Spinal cord (tissue), 10 donors: ENCODE results near the gene TMEM53. TPM values are rescaled to one million over a fixed set of nuclear protein-coding genes. Genes with fewer than 3 reads are reported as not detected.
A peak's percentile ranks its signal among the peaks of the same experiment; 100 is the strongest.

ENCODE experiments used
- DNase-seq, 6 donors: peaks; one replicate each; pipeline versions ENCODE4 v3.0.0 to v3.0.0-alpha.2; 2013 to 2015; ENCODE audit warnings: low spot score in 6 of 6, low read depth in 4 of 6
- H3K27ac ChIP-seq: one replicate; pipeline ENCODE4 v1.5.1; 2013; ENCODE audit warnings: low read depth, low read length, control low read depth
- H3K27me3 ChIP-seq: one replicate; pipeline ENCODE4 v1.6.1; 2013; ENCODE audit warnings: low read length; ENCODE audit not compliant: control insufficient read depth, insufficient read depth
- H3K36me3 ChIP-seq: one replicate; pipeline ENCODE4 v1.6.1; 2013; ENCODE audit warnings: low read length; ENCODE audit not compliant: control insufficient read depth, insufficient read depth
- H3K4me1 ChIP-seq: one replicate; pipeline ENCODE4 v1.6.1; 2013; ENCODE audit warnings: low read length; ENCODE audit not compliant: control insufficient read depth, insufficient read depth
- H3K4me3 ChIP-seq: one replicate; pipeline ENCODE4 v1.5.1; 2013; ENCODE audit warnings: low read depth, low read length, control low read depth
- H3K9me3 ChIP-seq: one replicate; pipeline ENCODE4 v1.6.1; 2013; ENCODE audit warnings: low read length; ENCODE audit not compliant: control insufficient read depth, insufficient read depth
- WGBS: methylation state at CpG from one replicate; pipeline ENCODE4 v1.1.5; 2013; ENCODE audit warnings: missing lambda C conversion rate; ENCODE audit not compliant: insufficient coverage; 5-methylcytosine and 5-hydroxymethylcytosine counted together
- polyA plus RNA-seq, 2 donors: library from polyadenylated mRNA; unstranded; fragments of 120-200 nt; gene quantifications; one replicate each; pipeline ENCODE4 v1.2.1, GENCODE V29; 2013; ENCODE audit not compliant: insufficient read length in 2 of 2
- total RNA-seq, 2 donors: library from RNA; depleted of rRNA in 1 of 2; stranded (reverse); fragments of 120-200 nt in 1 of 2; fragments of >200 nt in 1 of 2; gene quantifications; one replicate each; pipeline versions ENCODE4 v1.2.3 to v1.2.4, GENCODE V29; 2013 to 2014
- donor health status: healthy.

The TMEM53 gene
- total and polyA plus RNA-seq, 4 donors = 3.0 to 14.8 (median 11.9) TPM

DNA sequence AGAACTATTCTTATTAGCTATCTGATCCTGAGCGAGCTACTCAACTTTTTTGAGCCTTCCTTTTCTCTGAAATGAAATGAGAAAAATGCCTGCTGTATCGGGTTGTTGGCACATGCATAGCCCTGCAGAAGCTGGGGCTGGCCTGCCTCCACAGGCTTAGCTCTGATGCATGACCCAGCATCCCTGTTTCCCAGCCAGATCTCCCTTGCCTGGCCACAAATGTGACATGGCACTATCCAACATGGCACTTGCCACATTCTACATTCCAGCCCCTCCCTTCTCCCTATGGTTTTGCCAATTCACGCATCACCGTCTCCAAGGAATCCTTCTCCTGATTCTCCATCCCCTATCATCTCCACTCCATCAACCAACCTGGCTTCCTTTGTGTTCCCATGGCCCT is 42.9 kb upstream of the TMEM53 start:
- Histone ChIP-seq H3K27me3 (no peaks in the 10 kb centered on the region), H3K27ac (no peak overlapping the region), H3K9me3 (no peaks in the 10 kb centered on the region), H3K36me3 (no peaks in the 10 kb centered on the region), H3K4me1 (peaks cover 8% of the 10 kb centered on the region), H3K4me3 (no peak overlapping the region)
- peak in 1 of 6 donors; percentile 83 for DNase-seq
- WGBS = 86% methylated on average over 4 of the region's 4 CpGs

DNA sequence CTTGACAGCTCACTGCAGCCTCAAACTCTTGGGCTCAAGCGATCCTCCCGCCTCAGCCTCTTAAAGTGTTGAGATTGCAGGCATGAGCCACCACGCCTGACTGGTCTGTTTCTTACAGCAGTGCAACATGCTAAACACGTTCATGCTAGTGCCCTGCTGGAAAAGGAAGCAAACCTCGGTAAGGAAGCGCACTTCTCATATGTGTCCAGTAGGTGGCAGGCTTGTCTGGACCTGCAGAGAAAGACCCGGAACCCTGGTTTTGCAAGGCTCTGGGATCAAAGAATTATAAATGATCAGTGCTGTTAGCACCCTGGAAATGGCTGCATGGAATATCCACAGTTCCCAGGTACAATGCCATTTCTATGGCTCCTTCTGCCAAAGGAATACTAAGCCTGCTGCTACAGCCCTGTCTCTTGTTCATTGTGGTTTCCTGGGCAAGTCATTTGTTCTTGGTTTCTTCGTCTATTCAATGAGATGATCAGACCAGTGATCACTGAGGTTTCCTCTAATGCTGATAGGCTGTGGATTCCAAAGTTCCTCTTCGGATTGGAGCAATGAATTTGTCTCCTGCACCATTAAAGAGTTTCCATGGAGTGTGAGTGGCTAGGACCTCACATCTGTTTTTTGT is 40.8 kb upstream of the TMEM53 start:
- Histone ChIP-seq H3K27me3 (no peaks in the 10 kb centered on the region), H3K4me3 (no peak overlapping the region), H3K4me1 (peaks cover 8% of the 10 kb centered on the region), H3K27ac (no peak overlapping the region), H3K9me3 (no peaks in the 10 kb centered on the region), H3K36me3 (no peaks in the 10 kb centered on the region)
- DNase-seq = peak in 5 of 6 donors; percentile 40 to 92 (median 57)
- 11% methylated on average over 7 of the region's 9 CpGs for WGBS

DNA sequence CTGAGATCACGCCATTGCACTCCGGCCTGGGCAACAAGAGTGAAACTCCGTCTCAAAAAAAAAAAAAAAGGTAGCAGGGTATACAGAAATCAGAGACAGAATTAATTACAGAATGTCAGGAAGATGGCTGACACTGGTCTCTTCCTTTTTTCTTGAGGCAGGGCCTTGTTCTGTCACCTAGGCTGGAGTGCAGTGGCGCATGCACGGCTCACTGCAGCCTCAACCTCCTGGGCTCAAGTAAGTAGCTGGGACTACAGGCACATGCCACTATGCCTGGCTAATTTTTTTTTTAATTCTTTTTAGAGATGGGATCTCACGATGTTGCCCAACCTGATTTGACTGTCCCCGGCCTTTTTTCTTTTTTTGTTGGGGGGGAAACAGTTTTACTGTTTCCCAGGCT is 40.3 kb upstream of the TMEM53 start:
- 99% methylated on average over 6 of the region's 7 CpGs for WGBS
- peaks cover 8% of the 10 kb centered on the region for H3K4me1 ChIP-seq
- DNase-seq = no peak
- no peaks in the 10 kb centered on the region for H3K36me3 ChIP-seq
- no peaks in the 10 kb centered on the region for H3K9me3 ChIP-seq
- H3K27me3 ChIP-seq = no peaks in the 10 kb centered on the region
- H3K4me3 ChIP-seq = no peak overlapping the region
- H3K27ac ChIP-seq = no peak overlapping the region

DNA sequence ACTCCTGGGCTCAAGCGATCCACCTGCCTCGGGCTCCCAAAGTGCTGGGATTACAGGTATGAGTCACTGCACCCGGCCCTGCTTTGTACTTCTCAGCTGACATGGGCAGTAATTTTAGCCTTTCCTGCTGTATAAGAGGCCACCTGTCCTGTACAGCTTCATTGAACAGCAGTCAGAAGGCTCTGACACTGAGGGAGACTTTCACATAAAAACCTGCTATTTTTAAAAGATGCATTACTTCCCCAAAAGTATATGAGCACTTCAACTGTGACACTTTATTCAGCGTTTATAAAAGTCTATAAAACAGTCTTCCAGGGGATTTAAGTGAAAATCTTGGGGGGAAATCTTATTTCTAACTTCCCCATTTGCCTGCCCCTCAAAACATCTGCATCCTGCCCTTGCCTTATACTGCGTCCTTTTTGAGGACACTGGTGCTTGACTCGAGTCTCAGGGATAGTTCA is 39.1 kb upstream of the TMEM53 start:
- H3K36me3 ChIP-seq = no peaks in the 10 kb centered on the region
- H3K27me3 ChIP-seq = no peaks in the 10 kb centered on the region
- 89% methylated on average over 3 of the region's 6 CpGs for WGBS
- peaks cover 7% of the 10 kb centered on the region for H3K4me1 ChIP-seq
- H3K4me3 ChIP-seq = no peak overlapping the region
- H3K27ac ChIP-seq = no peak overlapping the region
- H3K9me3 ChIP-seq = no peaks in the 10 kb centered on the region
- no peak for DNase-seq

DNA sequence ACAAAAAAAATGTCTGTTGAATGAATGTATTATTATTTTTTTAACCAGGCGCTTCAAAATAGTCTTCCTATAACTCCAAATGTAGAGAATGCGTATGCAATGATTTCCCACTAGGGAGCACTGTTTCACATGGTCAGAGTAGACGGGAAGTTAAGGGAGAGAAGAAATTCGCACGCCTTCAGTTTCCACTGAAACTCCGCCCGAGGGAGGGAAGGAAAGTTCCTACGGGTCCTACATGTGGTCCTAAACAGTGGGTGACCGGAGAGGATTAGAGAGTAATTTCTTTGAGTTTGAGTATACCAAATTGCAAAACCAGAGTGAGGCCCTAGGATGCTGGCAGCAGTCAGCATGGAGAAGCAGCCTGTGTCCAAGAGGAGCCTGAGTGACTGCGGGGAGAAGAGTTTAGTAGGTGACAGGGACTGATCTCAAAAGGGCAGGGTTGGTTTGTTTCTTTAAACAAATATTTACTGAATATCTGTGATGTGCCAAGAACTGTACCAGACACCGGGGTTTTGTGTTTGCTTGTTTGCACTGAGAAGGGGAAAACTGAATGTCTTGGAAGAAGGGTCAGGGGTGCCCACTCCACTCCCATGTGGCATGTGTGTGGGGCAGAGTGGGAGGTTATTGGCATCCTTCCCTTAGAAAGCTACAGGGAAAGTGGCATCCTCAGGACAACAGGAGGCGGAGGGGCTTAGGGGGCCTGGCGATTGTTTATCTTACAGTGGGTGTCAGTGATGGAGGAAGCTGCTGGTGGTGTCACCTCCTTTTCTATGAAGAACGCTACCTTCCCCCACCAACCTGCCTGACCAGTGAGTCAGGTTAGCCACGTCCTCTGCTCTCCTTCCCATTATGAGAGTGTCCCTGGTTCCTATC is 33.9 kb upstream of the TMEM53 start:
- no peaks in the 10 kb centered on the region for H3K4me1 ChIP-seq
- H3K27me3 ChIP-seq = no peaks in the 10 kb centered on the region
- 54% methylated on average over 10 of the region's 15 CpGs for WGBS
- no peaks in the 10 kb centered on the region for H3K9me3 ChIP-seq
- no peak overlapping the region for H3K4me3 ChIP-seq
- H3K27ac ChIP-seq = no peak overlapping the region
- DNase-seq = peak in 2 of 6 donors; percentile 41 to 42
- H3K36me3 ChIP-seq = no peaks in the 10 kb centered on the region

DNA sequence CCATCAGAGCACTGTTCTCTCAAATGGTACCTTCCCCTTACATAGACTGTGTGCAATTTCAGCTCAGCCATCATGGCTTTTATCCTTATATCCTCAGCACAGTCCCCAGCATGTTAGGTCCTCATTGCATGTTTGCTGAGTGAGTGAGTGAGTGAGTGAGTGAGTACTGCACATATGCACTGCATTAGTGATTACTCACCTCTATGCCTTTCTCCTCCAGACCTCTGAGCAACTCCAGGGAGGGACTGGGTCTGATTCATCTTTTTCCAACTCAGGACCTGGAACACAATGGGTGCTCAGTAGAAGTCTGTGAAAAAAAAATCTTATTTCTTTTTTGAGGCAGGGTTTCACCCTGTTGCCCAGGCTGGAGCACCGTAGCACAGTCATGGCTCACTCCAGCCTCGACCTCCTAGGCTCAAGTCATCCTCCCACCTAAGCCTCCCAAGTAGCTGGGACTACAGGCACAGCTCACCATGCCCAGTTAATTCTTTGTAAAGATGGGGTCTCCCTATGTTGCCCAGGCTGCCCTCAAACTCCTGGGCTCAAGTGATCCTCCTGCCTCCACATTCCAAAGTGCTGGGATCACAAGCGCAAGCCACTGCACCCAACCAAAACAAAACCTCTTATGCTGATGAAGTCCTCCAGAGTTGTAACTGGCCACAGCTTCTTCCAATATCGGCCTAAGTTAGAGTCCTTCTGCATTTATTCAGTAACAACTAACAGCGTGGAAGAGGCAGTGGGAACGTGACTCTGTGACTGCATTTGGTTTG is 33.0 kb upstream of the TMEM53 start:
- no peak overlapping the region for H3K4me3 ChIP-seq
- no peak for DNase-seq
- WGBS = 100% methylated on average over 3 of the region's 6 CpGs
- no peaks in the 10 kb centered on the region for H3K36me3 ChIP-seq
- no peaks in the 10 kb centered on the region for H3K9me3 ChIP-seq
- no peaks in the 10 kb centered on the region for H3K27me3 ChIP-seq
- no peak overlapping the region for H3K27ac ChIP-seq
- no peaks in the 10 kb centered on the region for H3K4me1 ChIP-seq

DNA sequence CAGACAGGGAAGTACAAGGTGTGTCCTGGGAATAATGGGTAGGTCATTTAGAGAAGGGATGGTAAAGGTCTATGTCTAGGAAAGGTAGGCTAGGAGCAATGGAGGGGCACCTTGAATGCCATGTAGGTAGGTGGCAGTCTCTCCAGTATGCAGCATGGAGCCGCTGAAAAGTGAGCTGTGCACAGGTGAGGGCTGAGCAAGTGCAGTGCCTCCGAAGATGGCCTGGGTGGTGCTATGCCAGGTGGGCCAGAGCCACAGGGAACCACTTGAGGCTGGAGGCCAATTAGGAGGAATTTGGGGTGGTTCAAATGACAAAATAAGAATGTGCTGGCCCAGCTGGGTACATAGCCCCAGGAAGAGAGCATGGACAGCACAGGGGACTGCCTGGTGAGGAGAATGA is 31.7 kb upstream of the TMEM53 start:
- Histone ChIP-seq H3K27ac (no peak overlapping the region), H3K4me3 (no peak overlapping the region), H3K9me3 (no peaks in the 10 kb centered on the region), H3K27me3 (no peaks in the 10 kb centered on the region), H3K36me3 (no peaks in the 10 kb centered on the region), H3K4me1 (no peaks in the 10 kb centered on the region)
- 93% methylated on average over 2 of the region's 2 CpGs for WGBS
- no peak for DNase-seq

DNA sequence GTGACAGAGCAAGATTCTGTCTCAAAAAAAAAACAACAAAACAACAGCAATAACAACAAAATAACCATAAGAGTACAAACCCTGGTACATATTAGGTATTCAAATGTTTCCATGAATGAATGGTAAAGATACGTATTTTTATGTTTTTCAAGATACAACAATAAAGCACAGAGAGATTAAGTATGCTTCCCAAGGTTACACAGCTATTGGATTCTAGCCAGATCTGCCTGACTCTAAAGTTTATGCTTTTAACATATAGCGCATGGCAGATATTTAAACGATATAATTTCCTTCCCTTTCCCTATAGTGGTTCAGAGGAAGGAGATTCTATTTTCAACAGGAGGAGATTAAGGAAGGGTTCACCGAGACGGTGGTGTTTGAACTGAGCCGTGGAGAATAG is 31.2 kb upstream of the TMEM53 start:
- WGBS = 94% methylated on average over 3 of the region's 6 CpGs
- no peaks in the 10 kb centered on the region for H3K4me1 ChIP-seq
- no peak overlapping the region for H3K27ac ChIP-seq
- no peaks in the 10 kb centered on the region for H3K27me3 ChIP-seq
- DNase-seq = no peak
- no peak overlapping the region for H3K4me3 ChIP-seq
- H3K36me3 ChIP-seq = no peaks in the 10 kb centered on the region
- no peaks in the 10 kb centered on the region for H3K9me3 ChIP-seq

DNA sequence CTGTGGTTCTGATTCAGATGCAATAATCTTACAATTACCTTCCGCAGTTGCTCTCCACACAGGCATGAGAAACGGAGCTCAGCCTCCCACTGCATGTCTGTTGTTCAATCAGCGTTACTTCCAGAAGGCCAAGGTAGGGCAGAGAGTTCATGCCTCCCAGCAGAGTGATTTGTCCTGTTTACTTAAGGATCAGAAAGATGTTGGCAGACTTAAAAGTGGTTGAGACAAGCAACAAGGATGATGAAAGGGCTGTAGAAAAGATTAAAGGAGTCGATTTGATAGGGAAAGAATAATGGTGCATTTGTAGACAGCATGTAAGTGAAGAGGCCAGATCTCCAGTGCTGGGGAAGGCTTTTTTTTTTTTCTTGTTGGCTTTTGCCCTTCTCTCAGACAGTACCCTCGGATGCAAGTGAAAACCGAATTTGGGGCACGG is 26.9 kb upstream of the TMEM53 start:
- no peaks in the 10 kb centered on the region for H3K36me3 ChIP-seq
- no peak overlapping the region for H3K27ac ChIP-seq
- H3K4me3 ChIP-seq = no peak overlapping the region
- 89% methylated on average over 5 of the region's 7 CpGs for WGBS
- no peaks in the 10 kb centered on the region for H3K9me3 ChIP-seq
- H3K27me3 ChIP-seq = no peaks in the 10 kb centered on the region
- H3K4me1 ChIP-seq = peaks cover 4% of the 10 kb centered on the region
- DNase-seq = no peak
